SH-SY5Y (cell line): ENCODE results near the gene ANGPTL4.

Experiments used
- GATA2 ChIP-seq: IDR thresholded peaks from 2 replicates; pipeline ENCODE4 v1.6.1; 2011; ENCODE audit warnings: mild to moderate bottlenecking, low read depth, low read length
- GATA3 ChIP-seq: IDR thresholded peaks from 2 replicates; pipeline ENCODE4 v1.6.1; 2011; ENCODE audit warnings: low read depth, mild to moderate bottlenecking, low read length, moderate library complexity

GRCh38 chr19:8396185-8396562 lies 32.2 kb downstream of the ANGPTL4 start:
- no peak for TF ChIP-seq GATA2
- no peak for TF ChIP-seq GATA3
